Activated CD4-positive, alpha-beta T cell treated with anti-CD3 and anti-CD28 coated beads, Interleukin-2, Interleukin-4, amounts not matched to agents 100 ng/mL and 50 ng/mL, durations not matched to agents 16 hours and 8 hours (primary cell): Measurements from ENCODE around the gene GAK.

ENCODE experiments used
- DNase-seq: peaks from one replicate; pipeline ENCODE4 v3.0.0-alpha.2; 2020; ENCODE audit warnings: low spot score

Gene GAK

DNA sequence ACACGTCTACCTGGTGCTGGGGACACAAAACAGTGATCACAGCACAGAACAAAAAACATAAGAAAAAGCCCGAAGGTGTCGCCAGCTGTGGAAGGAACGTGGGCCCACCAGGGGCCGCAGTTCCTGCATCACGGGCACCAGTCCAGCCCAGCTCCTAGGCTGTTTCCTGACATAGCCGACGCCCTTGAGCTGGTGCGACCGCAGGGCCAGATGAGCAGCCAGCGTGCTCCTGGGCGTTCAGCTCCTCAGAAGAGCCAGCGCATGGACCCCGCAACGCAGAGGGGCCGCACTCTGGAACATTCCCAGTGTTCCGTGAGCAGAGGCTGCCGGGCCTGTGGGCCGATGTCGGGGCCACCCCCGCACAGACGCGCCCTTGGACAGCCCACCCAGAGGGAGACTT is 44.1 kb downstream of the GAK start:
- DNase-seq = no peak

DNA sequence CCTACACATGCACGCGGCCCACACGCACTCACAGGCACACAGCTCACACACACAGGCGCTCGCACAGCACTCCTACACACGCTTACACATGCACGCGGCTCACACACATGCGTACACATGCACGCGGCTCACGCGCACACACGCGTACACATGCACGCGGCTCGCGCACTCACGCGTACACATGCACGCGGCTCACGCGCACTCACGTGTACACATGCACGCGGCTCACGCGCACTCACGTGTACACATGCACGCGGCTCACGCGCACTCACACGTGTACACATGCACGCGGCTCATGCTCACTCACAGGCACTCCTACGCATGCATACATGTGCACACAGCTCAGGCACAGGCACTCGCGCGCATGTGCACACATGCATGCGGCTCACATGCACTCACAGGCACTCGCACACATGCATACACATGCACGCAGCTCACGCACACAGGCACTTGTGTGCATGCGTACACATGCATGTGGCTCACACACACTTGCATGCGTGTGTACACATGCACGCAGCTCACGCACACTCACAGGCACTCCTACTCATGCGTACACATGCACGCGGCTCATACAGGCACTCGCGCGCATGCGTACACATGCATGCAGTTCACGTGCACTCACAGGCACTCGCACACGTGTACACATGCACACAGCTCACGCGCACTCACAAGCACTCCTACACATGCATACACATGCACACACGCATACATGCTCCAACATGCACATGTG is 44.9 kb downstream of the GAK start:
- DNase-seq = no peak

DNA sequence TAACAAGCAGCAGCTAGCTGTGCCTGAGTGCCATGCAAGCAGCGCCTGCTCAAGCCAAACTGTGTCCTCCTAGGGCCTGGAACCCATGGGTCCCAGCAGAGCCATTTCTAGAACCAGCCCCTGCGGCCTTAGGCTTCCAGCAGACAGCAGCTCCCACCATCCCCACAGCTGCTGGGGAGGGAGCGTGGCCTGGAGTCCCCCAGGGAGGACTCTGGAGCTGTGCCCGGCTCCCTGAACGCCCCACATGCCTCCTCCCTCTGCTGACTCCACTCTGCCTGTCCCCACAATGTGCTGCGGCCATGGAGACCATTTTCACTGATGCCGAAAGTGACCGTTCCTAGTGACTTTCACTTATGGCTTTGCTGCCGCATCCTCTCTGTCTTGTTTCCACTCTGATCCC is 45.9 kb downstream of the GAK start:
- DNase-seq = no peak

DNA sequence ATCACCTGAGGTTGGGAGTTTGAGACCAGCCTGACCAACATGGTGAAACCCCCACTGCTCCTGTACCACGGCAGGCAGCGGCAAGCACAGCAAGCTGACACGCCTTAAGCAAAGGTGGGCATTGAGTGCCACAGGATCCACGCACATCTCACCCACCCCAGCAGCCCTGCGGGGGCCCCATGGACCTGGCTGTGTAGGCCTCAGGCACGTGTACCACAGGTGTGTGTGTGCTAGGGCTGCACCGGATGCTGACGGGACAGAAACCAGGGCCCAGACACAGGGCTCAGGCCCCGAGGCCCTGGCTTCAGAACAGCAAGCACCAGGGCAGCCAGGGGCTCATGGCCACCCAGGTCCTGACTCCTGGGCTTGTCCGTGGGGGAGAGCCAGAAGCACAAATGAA is 46.8 kb downstream of the GAK start:
- DNase-seq = no peak

DNA sequence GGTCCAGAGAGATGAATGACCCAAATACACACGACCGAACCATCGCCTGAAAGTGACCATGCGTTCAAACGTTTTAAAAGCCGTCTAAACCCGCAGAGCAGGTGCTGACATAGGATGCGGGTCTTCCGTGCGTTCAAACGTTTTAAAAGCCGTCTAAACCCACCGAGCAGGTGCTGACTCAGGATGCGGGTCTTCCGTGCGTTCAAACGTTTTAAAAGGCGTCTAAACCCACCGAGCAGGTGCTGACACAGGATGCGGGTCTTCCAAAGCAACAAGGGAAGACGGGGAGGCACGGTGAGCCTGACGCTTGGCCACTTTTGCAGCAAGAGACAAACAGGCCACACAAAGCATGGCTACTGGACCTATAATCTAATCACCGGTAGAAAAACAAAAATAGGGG is 47.2 kb downstream of the GAK start:
- no peak for DNase-seq

DNA sequence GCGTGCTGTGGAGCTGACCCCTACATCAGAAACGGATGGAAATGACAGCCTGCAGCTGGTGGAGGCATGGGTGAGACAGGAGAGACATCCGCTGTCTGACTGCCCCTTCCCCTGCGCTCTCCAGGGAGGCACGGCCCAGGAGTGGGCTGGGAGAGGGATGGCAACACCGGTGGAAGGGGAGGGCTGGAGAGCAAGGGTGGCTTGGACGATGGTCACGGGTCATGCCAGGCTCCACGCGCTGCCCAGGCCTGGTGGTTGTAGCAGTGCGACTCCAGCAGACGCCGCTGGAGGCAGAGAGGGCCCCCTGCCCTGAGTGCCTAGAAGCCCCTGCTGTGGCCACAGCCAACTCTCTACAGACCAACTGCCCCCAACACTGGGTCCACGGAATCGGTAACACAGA is 47.9 kb downstream of the GAK start:
- DNase-seq = no peak

DNA sequence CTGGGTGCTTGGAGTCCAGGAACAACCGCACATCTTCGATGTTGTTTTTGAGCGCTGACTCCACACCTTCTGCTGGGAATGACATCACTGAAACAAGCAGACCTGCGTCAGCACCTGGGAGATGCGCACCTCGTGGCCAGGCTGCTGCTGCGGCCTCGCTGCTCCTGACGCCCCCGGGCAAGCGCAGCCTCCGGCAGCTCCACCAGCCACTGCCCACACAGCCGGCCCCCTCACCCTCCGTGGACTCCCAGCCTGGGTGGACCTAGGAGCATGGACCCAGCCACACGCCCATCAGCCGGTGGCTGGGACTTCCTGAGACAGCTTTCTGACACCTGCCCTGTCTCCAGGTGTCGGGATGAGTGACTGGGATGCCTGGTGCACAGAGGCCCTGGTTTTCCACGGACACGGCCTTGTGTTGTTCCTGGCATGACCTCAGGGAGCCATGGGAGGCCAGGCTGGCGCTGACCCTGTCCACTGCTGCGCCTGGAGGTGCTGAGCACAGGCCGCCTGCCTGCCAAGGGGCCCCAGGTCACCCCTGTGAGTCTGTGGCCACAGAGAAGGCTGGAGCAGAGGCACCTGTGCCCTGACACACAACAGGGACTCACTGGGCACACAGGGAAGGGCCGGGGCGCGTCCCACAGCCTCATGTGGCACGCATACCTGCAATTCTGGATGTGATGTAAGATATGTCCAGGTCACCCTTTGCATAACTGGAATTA is 48.6 kb downstream of the GAK start:
- no peak for DNase-seq

DNA sequence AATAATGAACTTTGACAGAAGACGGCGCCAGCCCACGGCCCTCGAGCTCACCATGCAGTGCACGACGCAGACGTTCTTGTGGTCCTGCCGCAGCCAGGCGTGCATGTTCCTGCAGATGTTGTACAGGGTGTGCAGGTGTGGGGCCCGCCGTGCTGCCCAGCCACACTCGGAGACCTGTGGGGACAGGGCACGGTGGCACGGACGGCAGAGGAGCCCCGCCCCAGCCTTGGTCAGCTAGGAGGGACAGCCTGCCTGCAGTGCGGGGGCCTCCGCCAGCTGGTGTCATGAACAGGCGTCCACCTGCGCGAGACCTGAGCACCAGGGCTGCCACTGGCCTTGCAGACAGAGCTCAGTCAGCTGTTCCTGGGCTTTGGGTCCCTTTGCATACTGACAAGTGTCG is 49.5 kb downstream of the GAK start:
- DNase-seq = no peak

DNA sequence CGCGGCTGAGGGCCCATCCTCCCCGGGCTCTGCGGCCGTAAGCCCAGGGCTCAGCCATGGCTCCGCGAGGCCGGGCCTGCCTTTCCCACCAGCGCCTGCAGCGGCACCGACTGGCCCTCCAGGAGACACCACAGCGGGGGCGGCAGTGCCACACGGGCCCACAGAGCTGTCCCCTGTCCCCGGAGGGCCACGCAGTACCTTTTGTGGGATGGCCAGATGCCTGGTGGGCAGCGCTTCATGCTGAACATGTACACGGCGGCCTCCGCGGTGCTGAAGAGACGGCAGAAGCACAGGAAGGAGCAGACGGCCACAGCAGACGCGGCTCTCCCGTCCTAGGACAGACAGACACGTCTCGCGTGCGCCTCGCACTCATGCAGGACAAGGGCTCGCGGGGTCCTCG is 50.4 kb downstream of the GAK start:
- DNase-seq = no peak

DNA sequence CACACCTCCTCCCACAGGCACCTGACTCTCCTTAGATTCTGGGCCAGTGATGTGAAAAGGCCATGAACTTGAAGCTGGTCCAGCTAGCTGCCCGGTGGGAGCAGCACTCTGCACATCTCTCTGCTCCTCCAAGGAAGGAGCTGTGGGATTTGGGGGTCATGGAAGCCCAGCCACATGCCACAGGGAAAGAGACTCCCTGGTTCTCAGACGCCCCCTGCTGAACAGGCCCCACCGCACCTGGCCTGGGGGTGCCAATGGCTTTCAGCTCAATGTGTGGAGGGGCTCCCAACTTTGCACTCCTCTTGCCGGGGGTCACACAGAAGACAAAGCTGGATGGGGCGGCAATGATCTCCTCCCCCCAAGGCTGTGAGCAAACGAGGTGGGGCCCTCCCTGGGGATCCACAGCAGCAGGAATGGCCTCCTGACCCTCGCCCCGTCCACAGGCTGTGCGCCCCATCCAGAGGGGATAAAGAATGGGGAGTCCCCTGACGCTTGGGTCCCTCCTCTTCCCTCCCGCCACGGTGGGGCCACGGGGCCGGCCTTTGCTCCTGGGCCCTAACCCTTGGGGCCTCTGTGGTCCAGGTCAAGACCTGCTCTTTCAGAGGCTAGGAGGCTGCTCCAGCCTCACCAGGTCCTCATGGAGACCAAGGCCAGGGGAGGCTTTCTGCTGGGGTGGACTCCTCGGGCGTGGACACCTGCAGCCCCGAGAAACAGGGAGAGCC is 51.3 kb downstream of the GAK start:
- DNase-seq = no peak

DNA sequence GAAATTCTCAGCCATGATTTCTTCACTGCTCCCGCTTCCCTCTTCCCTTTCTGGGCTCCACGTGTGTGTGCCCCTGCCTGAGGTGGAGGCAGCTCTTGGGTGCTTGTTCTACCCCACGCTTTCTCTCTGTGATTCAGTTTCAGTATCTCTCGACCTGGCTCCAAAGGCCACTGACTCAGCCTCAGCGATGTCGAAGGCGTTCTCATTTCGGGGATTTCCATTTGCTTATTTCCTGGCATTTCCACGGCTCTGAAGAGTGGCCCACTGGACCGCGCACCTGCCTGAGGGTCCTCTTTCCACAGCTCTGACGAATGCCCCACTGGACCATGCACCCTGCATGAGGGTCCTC is 52.4 kb downstream of the GAK start:
- peak; percentile 84 for DNase-seq

DNA sequence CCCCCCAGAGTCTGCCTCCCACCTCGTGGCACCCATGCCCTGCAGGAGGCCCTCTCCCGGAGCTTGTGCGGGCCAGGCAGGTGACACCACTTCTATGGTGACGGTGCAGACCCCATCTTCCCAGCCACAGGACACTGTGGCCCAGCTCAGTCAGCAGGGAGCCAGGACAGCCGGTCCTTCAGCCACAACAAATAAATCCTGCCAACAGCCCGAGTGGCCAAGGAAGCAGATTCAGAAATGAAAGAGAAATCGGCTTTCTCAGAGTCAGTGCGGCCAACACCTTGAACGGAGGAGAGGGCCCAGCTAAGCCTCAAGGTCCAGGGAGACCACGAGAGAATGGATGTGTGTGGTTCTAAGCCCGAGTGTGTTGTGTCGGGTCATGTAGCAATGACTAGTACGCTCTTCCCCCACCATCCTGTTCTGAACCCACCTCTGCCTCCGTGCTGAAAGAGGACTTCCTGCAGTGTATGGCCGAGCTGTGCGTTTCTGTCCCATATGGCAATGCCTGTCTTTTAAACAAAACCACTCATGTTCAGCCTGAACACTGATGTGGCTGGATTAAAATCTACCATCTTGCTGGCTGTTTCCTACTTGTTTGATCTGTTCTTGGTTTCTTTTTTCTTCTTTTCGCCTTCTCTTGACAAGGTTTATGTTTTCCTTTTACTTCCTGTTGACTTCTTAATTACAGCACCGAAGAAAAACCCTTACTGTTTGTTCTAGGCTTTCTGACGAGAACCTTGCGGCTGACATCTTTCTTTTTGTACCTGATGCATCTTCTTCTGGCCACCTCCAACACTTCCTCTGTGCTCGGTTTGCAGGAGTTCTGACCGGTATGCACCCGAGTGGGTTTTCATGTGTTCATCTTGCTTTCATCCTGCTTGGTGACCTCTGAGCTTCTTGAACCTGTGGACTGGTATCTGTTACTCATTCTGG is 53.1 kb downstream of the GAK start:
- peak; percentile 43 for DNase-seq

DNA sequence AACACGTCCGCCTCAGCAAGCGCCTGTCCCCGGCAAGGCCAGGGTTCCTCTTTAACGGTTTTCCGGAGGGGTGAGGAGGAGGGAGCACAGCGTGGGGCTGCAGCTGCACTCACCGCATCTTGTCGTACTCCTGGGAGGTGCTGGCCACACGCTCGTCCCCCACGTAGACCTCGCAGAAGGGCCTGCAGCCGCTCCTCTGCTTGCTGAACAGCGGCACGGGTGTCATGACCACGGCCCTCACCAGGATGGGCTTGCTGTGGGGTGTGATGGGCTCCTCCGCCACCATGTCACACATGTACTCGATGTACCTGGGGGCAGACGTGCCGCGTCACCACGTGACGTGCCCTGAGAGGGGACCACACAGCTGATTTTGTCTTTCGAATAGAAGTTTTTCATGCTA is 54.6 kb downstream of the GAK start:
- no peak for DNase-seq

DNA sequence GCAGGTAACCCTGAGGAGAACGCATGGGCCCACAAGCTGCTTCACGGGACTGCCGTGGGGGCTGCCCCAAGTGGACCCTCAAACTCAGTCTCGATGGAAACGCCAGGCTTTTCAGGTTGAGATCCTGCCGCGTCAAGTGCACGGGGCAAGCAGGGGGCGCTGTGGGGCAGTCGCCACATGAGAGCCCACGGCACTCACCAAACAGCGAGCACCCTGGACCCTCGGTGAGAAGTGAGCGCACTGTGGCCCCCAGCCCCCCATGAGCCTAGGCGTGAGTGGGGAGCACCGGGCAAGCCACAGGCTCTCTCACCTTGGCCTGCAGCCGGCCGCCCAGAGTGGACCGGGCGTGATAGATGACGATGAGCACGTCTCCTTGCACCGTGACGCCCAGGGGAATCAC is 55.3 kb downstream of the GAK start:
- DNase-seq = no peak

DNA sequence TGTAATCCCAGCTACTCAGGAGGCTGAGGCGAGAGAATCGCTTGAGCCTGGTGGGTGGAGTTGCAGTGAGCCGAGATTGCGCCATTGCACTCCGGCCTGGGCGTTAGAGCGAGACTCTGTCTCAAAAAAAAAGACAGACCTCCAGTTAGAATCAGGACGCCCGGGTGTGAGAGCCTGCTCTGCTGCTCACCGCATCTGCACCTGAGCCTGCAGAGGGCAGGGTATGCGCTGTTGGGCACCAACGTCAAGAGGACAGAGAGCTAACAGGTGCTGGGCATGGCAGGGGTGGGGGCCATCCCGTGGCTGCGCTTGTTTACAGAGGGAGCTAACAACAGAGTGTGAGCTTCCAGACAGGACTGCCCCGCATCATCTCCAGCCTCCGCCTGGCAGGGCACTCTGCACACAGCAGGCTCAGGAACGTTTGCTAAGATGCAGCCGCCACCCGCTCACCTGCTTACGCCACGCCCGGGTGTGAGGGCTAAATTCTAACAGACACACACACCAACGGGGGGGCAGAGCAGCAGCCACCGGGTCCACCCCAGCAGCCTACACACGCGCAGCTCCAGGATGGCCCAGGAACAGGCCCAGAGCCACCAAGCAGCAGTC is 56.2 kb downstream of the GAK start:
- DNase-seq = no peak

DNA sequence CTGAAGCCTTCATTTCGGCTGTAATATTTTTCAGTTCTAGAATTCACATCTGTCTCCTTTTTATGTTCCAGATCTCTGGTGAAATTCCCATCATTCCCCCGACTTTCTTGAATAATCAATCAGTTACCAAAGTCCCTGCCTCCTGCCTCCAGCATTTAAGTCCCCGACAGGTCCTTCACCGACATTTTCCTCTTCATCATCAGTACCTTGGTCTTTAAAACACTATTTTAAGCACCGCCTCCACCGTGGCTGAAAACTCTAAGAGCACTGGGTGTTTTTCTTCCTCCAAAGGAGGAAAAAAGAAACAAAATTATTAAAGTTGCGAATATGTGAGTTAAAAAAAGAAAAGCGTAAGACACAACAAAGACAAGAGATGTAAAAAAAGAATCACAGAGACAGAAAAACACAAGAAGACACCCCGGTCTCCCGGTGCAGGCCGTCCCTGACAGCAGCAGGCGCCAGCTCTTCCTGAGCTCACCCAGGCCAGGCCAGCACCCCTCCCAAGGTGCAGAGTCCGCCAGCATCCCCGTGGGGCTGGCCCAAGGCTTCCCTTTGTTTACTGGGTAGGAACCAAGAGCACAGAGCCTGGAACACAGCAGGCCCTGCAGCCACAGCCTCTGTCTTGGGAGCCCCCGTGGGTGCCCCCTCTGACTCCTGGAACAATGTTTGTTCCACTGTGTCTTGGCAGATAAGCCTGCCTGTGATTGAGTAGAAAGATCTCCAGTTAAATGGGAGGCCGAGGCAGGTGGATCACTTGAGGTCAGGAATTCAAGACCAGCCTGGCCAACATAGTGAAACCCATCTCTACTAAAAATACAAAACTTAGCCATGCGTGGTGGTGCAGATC is 56.9 kb downstream of the GAK start:
- DNase-seq = no peak

DNA sequence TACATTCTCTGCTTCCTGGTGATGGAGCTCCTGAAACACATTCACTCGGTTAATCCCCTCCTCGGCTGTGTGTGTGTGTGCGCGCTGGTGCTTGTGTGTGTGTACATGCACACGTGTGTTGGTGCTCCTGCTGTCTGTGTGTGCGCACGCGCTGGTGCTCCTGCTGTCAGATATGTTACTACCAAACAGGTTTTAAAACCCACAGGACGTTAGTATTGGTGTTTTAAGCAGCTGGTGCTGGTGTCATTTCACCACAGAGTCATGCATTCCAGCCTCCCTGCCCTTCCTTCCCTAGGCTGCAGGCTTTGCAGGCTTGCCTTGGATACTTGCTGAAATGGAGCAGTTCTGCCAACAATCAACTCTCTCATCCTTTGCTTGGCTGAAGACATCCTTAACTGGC is 58.1 kb downstream of the GAK start:
- no peak for DNase-seq

DNA sequence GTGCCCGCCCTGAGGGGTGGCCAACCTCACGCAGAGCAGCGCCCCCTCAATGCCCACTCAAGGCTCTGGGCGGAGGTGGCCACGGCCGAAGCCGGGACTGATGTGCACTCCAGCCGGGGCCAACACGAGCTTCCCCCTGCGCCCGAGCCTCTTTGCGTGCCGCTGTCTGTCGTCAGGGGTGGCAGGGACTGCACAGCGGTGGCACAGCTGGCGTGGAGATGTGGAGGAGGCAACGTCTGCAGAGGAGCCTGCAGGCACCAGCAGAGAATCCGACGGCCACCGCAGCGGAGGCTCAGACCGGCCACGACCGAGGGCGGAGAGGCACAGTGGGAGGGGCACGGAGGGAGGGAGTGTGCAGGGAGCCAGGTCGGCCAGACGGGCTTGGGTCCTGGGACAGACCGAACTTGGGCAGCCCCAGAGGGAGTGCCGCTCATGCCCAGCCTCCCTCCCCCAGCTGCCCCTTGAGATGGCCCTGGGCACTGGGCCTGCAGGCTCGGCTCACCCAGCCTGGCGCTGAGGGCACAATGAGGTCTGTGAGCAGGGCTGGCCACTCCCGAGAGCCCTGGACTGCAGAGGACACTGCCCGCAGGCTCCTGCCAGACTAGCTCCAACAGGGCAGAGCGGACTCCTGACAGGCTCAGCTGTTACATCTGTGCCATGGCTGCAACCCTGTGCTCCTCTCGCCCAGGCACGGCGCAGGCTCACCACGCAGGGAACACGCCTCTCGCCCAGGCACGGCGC is 59.7 kb downstream of the GAK start:
- no peak for DNase-seq

DNA sequence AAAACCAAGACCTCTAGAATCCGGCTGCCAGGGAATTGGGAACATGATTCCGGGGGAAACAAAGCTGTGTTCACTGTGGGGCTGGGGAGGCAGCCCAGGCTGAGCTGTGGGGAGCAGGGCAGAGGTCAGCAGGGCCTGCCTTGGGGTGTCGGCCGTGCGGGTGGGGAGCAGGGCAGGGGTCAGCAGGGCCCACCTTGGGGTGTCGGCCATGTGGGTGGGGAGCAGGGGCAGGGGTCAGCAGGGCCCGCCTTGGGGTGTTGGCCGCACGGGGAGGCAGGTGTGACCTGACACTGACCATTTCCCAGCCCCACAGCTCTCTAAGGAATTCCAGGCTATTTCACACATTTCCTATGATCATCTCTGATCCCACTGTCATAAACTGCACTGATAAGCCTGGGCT is 60.6 kb downstream of the GAK start:
- DNase-seq = no peak

DNA sequence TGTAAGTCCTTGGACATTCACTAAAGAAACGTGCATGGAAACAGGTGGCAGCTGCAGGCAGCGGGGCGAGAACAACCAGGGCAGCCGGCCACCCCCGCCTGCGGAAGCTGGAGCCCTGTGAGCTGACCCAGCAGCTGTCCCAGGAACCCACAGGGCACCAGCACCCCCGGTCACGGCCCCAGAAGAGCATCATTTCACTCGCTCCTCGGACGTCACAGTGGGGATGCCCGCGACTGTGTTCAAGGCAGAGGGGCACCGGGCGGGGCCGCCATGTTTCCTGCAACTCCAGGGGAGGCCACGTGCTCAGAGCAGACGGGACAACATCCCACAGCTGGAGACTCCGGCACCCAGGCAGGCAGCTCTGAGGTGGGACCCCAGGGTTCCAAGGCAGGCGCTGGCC is 61.2 kb downstream of the GAK start:
- no peak for DNase-seq
